GM23338 (cell line): ENCODE results near the gene RAD23A.

ENCODE experiments used
- CREB1 ChIP-seq: fragments of 250-450 bp; sonication (Bioruptor Pico); IDR thresholded peaks from 2 replicates; pipeline ENCODE4 v1.5.0; 2020; ENCODE audit warnings: low read depth, mild to moderate bottlenecking, moderate library complexity
- EZH2 ChIP-seq: fragments of 200-600 bp; sonication (generic); IDR thresholded peaks from one replicate; pipeline ENCODE4 v1.8.0; 2017; ENCODE audit warnings: antibody characterized with exemption, mild to moderate bottlenecking, low read depth; ENCODE audit not compliant: unreplicated experiment
- EZH2phosphoT487 ChIP-seq: fragments of 200-600 bp; sonication (generic); IDR thresholded peaks from one replicate; pipeline ENCODE4 v1.8.1; 2018; ENCODE audit warnings: antibody characterized with exemption; ENCODE audit not compliant: unreplicated experiment
- JUNB ChIP-seq: IDR thresholded peaks from one replicate; pipeline ENCODE4 v1.6.1; 2016; ENCODE audit warnings: antibody characterized with exemption; ENCODE audit not compliant: unreplicated experiment
- POLR2AphosphoS5 ChIP-seq: IDR thresholded peaks from 2 replicates; pipeline ENCODE4 v1.6.1; 2016; ENCODE audit warnings: antibody characterized with exemption, low read depth
- STAT1 ChIP-seq: IDR thresholded peaks from one replicate; pipeline ENCODE4 v1.6.1; 2016; ENCODE audit warnings: antibody characterized with exemption; ENCODE audit not compliant: unreplicated experiment
- ZNF331 ChIP-seq: fragments of 250-450 bp; sonication (Bioruptor Pico); IDR thresholded peaks from 2 replicates; pipeline ENCODE4 v1.5.0; 2020; ENCODE audit warnings: low read depth, mild to moderate bottlenecking, moderate library complexity
- TF ChIP-seq, protein P1 (sequence below): IDR thresholded peaks from one replicate; pipeline ENCODE4 v1.6.1; 2018; ENCODE audit warnings: antibody characterized with exemption; ENCODE audit not compliant: unreplicated experiment
- TF ChIP-seq, protein P2 (sequence below), 2 experiments: fragments of 200-600 bp in 1 of 2; sonication (generic) in 1 of 2; conservative IDR thresholded peaks; 2 replicates each; pipeline versions ENCODE4 v1.5.1 to v1.6.1; 2016 to 2017; ENCODE audit warnings: antibody characterized with exemption in 2 of 2, low read depth in 2 of 2, mild to moderate bottlenecking in 2 of 2, moderate library complexity in 1 of 2
- TF ChIP-seq, protein P3 (sequence below): IDR thresholded peaks from 2 replicates; pipeline ENCODE4 v1.6.1; 2016; ENCODE audit warnings: antibody characterized with exemption

DNA sequence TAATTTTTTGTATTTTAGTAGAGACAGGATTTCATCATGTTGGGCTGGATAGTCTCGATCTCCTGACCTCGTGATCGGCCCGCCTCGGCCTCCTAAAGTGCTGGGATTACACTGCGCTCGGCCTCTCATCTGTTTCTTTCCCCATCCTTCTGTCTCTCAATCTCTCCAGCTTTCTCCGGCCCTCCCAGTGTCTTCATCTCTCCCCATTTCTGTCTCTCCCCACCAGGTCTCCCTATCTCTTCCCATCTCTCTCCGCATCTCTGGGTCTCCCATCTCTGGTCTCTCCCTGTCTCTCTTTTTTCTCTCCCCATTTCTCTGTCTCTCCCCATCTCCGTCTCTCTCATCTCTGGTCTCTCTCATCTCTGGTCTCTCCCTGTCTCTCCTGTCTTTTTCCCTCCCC, 37.4 kb downstream of the RAD23A start:
- TF ChIP-seq, protein P1, sequence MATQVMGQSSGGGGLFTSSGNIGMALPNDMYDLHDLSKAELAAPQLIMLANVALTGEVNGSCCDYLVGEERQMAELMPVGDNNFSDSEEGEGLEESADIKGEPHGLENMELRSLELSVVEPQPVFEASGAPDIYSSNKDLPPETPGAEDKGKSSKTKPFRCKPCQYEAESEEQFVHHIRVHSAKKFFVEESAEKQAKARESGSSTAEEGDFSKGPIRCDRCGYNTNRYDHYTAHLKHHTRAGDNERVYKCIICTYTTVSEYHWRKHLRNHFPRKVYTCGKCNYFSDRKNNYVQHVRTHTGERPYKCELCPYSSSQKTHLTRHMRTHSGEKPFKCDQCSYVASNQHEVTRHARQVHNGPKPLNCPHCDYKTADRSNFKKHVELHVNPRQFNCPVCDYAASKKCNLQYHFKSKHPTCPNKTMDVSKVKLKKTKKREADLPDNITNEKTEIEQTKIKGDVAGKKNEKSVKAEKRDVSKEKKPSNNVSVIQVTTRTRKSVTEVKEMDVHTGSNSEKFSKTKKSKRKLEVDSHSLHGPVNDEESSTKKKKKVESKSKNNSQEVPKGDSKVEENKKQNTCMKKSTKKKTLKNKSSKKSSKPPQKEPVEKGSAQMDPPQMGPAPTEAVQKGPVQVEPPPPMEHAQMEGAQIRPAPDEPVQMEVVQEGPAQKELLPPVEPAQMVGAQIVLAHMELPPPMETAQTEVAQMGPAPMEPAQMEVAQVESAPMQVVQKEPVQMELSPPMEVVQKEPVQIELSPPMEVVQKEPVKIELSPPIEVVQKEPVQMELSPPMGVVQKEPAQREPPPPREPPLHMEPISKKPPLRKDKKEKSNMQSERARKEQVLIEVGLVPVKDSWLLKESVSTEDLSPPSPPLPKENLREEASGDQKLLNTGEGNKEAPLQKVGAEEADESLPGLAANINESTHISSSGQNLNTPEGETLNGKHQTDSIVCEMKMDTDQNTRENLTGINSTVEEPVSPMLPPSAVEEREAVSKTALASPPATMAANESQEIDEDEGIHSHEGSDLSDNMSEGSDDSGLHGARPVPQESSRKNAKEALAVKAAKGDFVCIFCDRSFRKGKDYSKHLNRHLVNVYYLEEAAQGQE, result no peak
- TF ChIP-seq, protein P2, sequence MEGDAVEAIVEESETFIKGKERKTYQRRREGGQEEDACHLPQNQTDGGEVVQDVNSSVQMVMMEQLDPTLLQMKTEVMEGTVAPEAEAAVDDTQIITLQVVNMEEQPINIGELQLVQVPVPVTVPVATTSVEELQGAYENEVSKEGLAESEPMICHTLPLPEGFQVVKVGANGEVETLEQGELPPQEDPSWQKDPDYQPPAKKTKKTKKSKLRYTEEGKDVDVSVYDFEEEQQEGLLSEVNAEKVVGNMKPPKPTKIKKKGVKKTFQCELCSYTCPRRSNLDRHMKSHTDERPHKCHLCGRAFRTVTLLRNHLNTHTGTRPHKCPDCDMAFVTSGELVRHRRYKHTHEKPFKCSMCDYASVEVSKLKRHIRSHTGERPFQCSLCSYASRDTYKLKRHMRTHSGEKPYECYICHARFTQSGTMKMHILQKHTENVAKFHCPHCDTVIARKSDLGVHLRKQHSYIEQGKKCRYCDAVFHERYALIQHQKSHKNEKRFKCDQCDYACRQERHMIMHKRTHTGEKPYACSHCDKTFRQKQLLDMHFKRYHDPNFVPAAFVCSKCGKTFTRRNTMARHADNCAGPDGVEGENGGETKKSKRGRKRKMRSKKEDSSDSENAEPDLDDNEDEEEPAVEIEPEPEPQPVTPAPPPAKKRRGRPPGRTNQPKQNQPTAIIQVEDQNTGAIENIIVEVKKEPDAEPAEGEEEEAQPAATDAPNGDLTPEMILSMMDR (conservative IDR thresholded peaks at IDR 0.05; ENCODE audit: low read depth in 2 of 2), result no peak
- TF ChIP-seq POLR2AphosphoS5 (no peak), EZH2 (no peak), EZH2phosphoT487 (no peak), STAT1 (no peak), ZNF331 (CRISPR knock-in tag) (no peak), JUNB (no peak), CREB1 (CRISPR knock-in tag) (no peak)
- TF ChIP-seq, protein P3, sequence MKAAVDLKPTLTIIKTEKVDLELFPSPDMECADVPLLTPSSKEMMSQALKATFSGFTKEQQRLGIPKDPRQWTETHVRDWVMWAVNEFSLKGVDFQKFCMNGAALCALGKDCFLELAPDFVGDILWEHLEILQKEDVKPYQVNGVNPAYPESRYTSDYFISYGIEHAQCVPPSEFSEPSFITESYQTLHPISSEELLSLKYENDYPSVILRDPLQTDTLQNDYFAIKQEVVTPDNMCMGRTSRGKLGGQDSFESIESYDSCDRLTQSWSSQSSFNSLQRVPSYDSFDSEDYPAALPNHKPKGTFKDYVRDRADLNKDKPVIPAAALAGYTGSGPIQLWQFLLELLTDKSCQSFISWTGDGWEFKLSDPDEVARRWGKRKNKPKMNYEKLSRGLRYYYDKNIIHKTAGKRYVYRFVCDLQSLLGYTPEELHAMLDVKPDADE, result no peak
